Keratinocyte (primary cell): ENCODE data around the gene MYH10. TPM values are rescaled to one million over a fixed set of nuclear protein-coding genes. Genes with fewer than 3 reads are reported as not detected.

Source experiments
- DNase-seq: peaks from one replicate; pipeline ENCODE4 v3.0.0-alpha.2; 2011; ENCODE audit warnings: low read depth, missing footprints, low spot score
- FAIRE-seq: peaks from 2 replicates; lab custom pipeline; 2011; peaks lifted over from hg19 to GRCh38; lab: Jason Lieb, UNC
- H2AFZ ChIP-seq: 2 replicates; pipeline ENCODE4 v1.6.0; 2012; ENCODE audit warnings: low read length, control low read depth, inconsistent platforms; ENCODE audit not compliant: control insufficient read depth
- H3K27ac ChIP-seq: 2 replicates; pipeline ENCODE4 v1.5.1; 2011; ENCODE audit warnings: low read length; ENCODE audit not compliant: control insufficient read depth, insufficient read depth
- H3K27me3 ChIP-seq: 3 replicates; pipeline ENCODE4 v1.6.0; 2011; ENCODE audit warnings: low read length; ENCODE audit not compliant: control insufficient read depth, insufficient read depth; ENCODE audit errors: extremely low read depth
- H3K36me3 ChIP-seq, 2 experiments: 2 replicates in 1 of 2; 3 replicates in 1 of 2; pipeline ENCODE4 v1.5.1; 2011; ENCODE audit warnings: low read length in 2 of 2, mild to moderate bottlenecking in 1 of 2; ENCODE audit not compliant: control insufficient read depth in 2 of 2, insufficient read depth in 2 of 2; ENCODE audit errors: extremely low read depth in 1 of 2
- H3K4me1 ChIP-seq: 3 replicates; pipeline ENCODE4 v1.5.1; 2011; ENCODE audit warnings: low read length; ENCODE audit not compliant: control insufficient read depth, insufficient read depth; ENCODE audit errors: extremely low read depth
- H3K4me2 ChIP-seq: 3 replicates; pipeline ENCODE4 v1.6.0; 2011; ENCODE audit warnings: low read depth, low read length; ENCODE audit not compliant: control insufficient read depth, insufficient read depth; ENCODE audit errors: extremely low read depth
- H3K4me3 ChIP-seq, 3 experiments: fragments of 200-600 bp in 1 of 3; sonication (generic) in 1 of 3; 2 replicates in 2 of 3; 3 replicates in 1 of 3; pipeline ENCODE4 v1.5.1; 2011 to 2016; ENCODE audit warnings: low read length in 3 of 3, mild to moderate bottlenecking in 3 of 3, control low read depth in 2 of 3, inconsistent platforms in 1 of 3, low read depth in 1 of 3, mixed read lengths in 1 of 3, mixed run types in 1 of 3, moderate library complexity in 1 of 3; ENCODE audit not compliant: control insufficient read depth in 2 of 3, insufficient read depth in 2 of 3; ENCODE audit errors: extremely low read depth in 1 of 3
- H3K79me2 ChIP-seq: 2 replicates; pipeline ENCODE4 v1.6.0; 2012; ENCODE audit warnings: low read length; ENCODE audit not compliant: control insufficient read depth, insufficient read depth
- H3K9ac ChIP-seq: 3 replicates; pipeline ENCODE4 v1.6.0; 2011; ENCODE audit warnings: low read length; ENCODE audit not compliant: control insufficient read depth, insufficient read depth; ENCODE audit errors: extremely low read depth
- H3K9me1 ChIP-seq: 3 replicates; pipeline ENCODE4 v1.6.0; 2011; ENCODE audit warnings: low read length; ENCODE audit not compliant: control insufficient read depth, insufficient read depth; ENCODE audit errors: extremely low read depth
- H3K9me3 ChIP-seq: 2 replicates; pipeline ENCODE4 v1.5.1; 2012; ENCODE audit warnings: low read depth, low read length; ENCODE audit not compliant: control insufficient read depth
- H4K20me1 ChIP-seq: 3 replicates; pipeline ENCODE4 v1.6.0; 2011; ENCODE audit warnings: low read length; ENCODE audit not compliant: control insufficient read depth, insufficient read depth; ENCODE audit errors: extremely low read depth
- CTCF ChIP-seq, 3 experiments: IDR thresholded peaks in 1 of 3; conservative IDR thresholded peaks in 1 of 3; optimal IDR thresholded peaks in 1 of 3; 2 replicates in 2 of 3; 3 replicates in 1 of 3; pipeline versions ENCODE3 to v1.5.1; 2011; ENCODE audit warnings: low read length in 3 of 3, mild to moderate bottlenecking in 3 of 3, moderate library complexity in 2 of 3, control low read depth in 1 of 3, inconsistent platforms in 1 of 3; ENCODE audit not compliant: insufficient read depth in 2 of 3; ENCODE audit errors: extremely low read depth in 1 of 3
- EZH2 ChIP-seq: IDR thresholded peaks from one replicate; pipeline ENCODE4 v1.6.1; 2012; ENCODE audit warnings: inconsistent platforms, mild to moderate bottlenecking, low read length, moderate library complexity
- dilution Hi-C: fragments of 300-500 bp; cut with MboI; formaldehyde crosslinking; loops from one replicate; pipeline ENCODE4 v1.7.0; 2020; ENCODE audit warnings: low sequenced_read_pairs; ENCODE audit not compliant: extremely low pct_ligation_motif_present
- polyA plus RNA-seq, 5 experiments: library from polyadenylated mRNA; depleted of rRNA in 3 of 5; stranded (reverse) in 3 of 5; stranded (forward) in 1 of 5; unstranded in 1 of 5; fragments of >200 nt; gene quantifications; 1 replicate in 1 of 5; 2 replicates in 3 of 5; 3 replicates in 1 of 5; pipeline versions ENCODE4 v1.2.1 to v1.2.3, GENCODE V29; 2011 to 2012; ENCODE audit warnings: missing spikeins in 2 of 5, low read depth in 1 of 5, low replicate concordance in 1 of 5

Gene MYH10
- polyA plus RNA-seq, 1 donor (not counting 4 experiments of a cell fraction or from before 2014, with no cell fraction given) = 21.2 TPM

GRCh38 chr17:8482546-8482945 lies 148.0 kb downstream of the MYH10 start:
- H3K27me3 ChIP-seq = no peaks in the 10 kb centered on the region
- H3K4me2 ChIP-seq = no peak overlapping the region
- no peak overlapping the region for H3K27ac ChIP-seq
- H3K79me2 ChIP-seq = no peaks in the 10 kb centered on the region
- H3K4me1 ChIP-seq = no peaks in the 10 kb centered on the region
- no peak overlapping the region for H3K9ac ChIP-seq
- no peak overlapping the region for H2AFZ ChIP-seq
- dilution Hi-C loops = no loop called here
- H3K9me1 ChIP-seq = no peaks in the 10 kb centered on the region
- no peaks in the 10 kb centered on the region for H4K20me1 ChIP-seq
- TF ChIP-seq CTCF (optimal IDR thresholded peaks at IDR 0.05 in 1 of 3, IDR thresholded peaks at IDR 0.05 in 1 of 3, conservative IDR thresholded peaks at IDR 0.05 in 1 of 3; ENCODE audit: extremely low read depth in 1 of 3, insufficient read depth in 2 of 3, low read length in 3 of 3) = no peak
- no peak for TF ChIP-seq EZH2
- FAIRE-seq = no peak
- H3K36me3 ChIP-seq = peaks cover 35 to 40% of the 10 kb centered on the region in 2 experiments
- no peak for DNase-seq
- no peaks in the 10 kb centered on the region for H3K9me3 ChIP-seq
- no peak overlapping the region for H3K4me3 ChIP-seq

GRCh38 chr17:8481703-8482102 lies 148.8 kb downstream of the MYH10 start:
- H3K9me1 ChIP-seq = no peaks in the 10 kb centered on the region
- H3K4me3 ChIP-seq = no peak overlapping the region
- H4K20me1 ChIP-seq = no peaks in the 10 kb centered on the region
- H3K9me3 ChIP-seq = no peaks in the 10 kb centered on the region
- no peaks in the 10 kb centered on the region for H3K79me2 ChIP-seq
- no peak overlapping the region for H3K27ac ChIP-seq
- dilution Hi-C loops = no loop called here
- no peak for FAIRE-seq
- H3K9ac ChIP-seq = no peak overlapping the region
- H3K4me2 ChIP-seq = no peak overlapping the region
- no peaks in the 10 kb centered on the region for H3K27me3 ChIP-seq
- no peak for DNase-seq
- no peaks in the 10 kb centered on the region for H3K4me1 ChIP-seq
- H2AFZ ChIP-seq = no peak overlapping the region
- no peak for TF ChIP-seq CTCF (optimal IDR thresholded peaks at IDR 0.05 in 1 of 3, IDR thresholded peaks at IDR 0.05 in 1 of 3, conservative IDR thresholded peaks at IDR 0.05 in 1 of 3; ENCODE audit: extremely low read depth in 1 of 3, insufficient read depth in 2 of 3, low read length in 3 of 3)
- TF ChIP-seq EZH2 = no peak
- peaks cover 37 to 44% of the 10 kb centered on the region in 2 experiments for H3K36me3 ChIP-seq
